WI38 (cell line): ENCODE data around the gene DDX59.

Experiments used
- H3K4me3 ChIP-seq: 2 replicates; pipeline ENCODE4 v1.5.1; 2011; ENCODE audit warnings: low read depth, mild to moderate bottlenecking, control low read depth, low read length
- TF ChIP-seq, protein P1 (sequence below): IDR thresholded peaks from 2 replicates; pipeline ENCODE4 v1.5.1; 2012; ENCODE audit warnings: low read depth, mild to moderate bottlenecking, control low read depth, low read length

DDX59 gene

DNA sequence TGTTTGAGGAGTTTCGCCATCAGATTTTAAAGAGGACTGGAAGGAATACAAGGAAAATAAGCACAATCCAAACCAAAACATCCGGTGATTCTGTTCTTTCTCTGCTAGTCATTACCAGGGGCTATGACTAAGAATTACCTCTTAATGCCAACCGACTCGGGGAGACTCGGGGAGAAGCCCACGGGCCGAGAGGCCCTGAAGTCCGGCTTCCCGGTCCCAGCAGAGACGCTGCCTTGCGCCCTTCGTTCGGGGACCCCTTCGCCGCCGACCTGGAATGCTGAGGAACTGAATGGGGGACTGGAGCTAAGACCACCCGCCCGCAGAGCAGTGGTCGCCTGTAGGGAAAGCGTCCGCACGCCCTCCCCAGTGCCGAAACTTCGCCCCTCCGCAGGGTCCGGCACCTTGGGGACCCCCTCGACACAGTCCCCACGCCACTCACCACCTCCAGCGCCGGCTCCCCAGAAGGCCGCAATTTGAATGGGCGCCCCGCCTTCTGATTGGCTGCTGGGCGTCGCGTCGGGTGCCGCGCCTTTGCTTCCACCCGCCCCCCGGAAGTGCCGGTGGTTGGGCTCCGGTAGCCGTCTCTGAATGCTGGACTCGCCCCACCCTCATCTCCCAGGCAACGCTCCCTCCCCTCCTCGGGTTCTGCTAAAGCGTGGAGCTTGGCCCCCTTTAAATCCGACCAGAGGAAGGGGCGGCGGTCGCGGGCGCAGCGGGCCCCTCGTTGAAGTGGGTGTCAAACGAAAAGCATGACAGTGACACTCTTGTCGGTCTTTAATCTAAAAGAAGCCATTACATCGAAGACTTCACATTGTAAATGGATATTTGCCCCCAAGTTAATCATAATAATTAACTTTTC is 49.2 kb downstream of the DDX59 start, which contains the start of gene KIF14:
TSS of gene KIF14 (minus strand) at position 479 of the 859 bp plus-strand sequence. CDS start 2,028 bp downstream, outside the sequence.
- H3K4me3 ChIP-seq: peak within 1 kb of the TSS; percentile 89
- TF ChIP-seq, protein P1, sequence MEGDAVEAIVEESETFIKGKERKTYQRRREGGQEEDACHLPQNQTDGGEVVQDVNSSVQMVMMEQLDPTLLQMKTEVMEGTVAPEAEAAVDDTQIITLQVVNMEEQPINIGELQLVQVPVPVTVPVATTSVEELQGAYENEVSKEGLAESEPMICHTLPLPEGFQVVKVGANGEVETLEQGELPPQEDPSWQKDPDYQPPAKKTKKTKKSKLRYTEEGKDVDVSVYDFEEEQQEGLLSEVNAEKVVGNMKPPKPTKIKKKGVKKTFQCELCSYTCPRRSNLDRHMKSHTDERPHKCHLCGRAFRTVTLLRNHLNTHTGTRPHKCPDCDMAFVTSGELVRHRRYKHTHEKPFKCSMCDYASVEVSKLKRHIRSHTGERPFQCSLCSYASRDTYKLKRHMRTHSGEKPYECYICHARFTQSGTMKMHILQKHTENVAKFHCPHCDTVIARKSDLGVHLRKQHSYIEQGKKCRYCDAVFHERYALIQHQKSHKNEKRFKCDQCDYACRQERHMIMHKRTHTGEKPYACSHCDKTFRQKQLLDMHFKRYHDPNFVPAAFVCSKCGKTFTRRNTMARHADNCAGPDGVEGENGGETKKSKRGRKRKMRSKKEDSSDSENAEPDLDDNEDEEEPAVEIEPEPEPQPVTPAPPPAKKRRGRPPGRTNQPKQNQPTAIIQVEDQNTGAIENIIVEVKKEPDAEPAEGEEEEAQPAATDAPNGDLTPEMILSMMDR: no peak

DNA sequence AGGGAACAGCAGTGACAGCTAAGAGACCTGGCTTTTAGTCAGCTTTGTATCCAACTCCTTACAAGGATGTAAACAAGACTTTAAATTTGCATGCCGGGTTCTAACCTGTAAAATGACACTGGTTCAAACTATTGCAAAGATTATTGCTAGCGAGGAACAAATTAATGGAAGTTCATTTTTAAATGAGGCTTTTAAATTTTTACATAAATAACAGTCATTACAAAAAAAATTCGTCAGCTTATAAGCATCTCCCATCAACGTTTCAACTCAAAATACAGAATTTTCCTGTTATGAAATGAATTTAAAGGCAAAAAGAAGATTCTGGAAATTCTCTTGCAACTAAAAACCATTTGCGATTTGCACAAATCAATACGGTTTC is 49.8 kb downstream of the DDX59 start:
- H3K4me3 ChIP-seq: peak overlapping the region; percentile 89
- TF ChIP-seq, protein P1: no peak

DNA sequence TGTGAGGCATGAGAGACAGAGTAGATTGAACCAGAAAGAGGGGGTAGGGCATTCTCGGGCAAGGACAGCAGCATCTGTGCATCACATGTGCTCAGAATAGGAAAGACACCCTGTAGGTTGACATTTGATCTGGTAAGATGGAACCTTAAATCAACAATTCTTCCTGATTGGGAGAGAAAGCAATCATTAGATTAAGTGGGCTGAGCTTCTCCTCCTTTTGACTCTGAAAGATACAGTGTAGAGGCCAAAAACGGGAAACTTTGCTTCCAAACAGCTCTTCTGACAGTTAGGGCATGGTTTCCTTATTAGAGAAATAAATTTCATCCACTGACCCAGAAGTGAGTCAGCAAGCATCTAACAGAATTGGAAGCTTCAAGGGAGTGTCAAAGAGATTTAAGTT is 58.9 kb downstream of the DDX59 start:
- TF ChIP-seq, protein P1: no peak
- H3K4me3 ChIP-seq: no peak overlapping the region

DNA sequence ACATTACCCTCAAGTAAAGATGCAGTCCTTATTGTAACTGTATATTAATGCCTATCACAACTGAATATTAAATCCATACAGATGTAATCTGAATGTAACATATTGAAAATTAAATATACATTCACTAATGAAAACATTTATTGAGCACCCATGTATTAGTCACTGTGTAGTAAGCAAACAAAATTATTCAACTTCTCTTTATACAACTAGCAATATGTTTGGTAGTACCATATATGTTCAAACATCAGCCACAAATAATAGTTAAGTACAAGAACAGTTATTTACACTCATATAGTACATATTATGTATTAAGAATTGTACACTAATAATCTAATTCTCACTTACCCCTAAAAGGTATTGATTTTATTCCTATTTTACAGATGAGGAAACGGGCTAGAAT is 67.1 kb downstream of the DDX59 start:
- TF ChIP-seq, protein P1: no peak
- no peak overlapping the region for H3K4me3 ChIP-seq
